HFF-Myc (cell line): ENCODE results near the gene AFF3.

ENCODE experiments used
- DNase-seq: peaks from one replicate; pipeline ENCODE4 v3.0.0-alpha.2; 2011; ENCODE audit warnings: low read depth; ENCODE audit errors: extremely low read depth
- H3K4me3 ChIP-seq: replicated peaks from 2 replicates; pipeline ENCODE4 v1.5.1; 2011; ENCODE audit warnings: low read depth, mild to moderate bottlenecking, control low read depth, low read length
- CTCF ChIP-seq: IDR thresholded peaks from 2 replicates; pipeline ENCODE4 v1.5.1; 2012; ENCODE audit warnings: mild to moderate bottlenecking, low read depth, low read length, control low read depth; ENCODE audit errors: missing control alignments

Gene AFF3

GRCh38 chr2:99971326-99971900 is 171.0 kb downstream of the AFF3 start:
- DNase-seq = no peak
- no peak for TF ChIP-seq CTCF
- no peak overlapping the region for H3K4me3 ChIP-seq

- no peak overlapping the region for H3K4me3 ChIP-seq
- no peak for TF ChIP-seq CTCF
- DNase-seq = no peak
Observed at GRCh38 chr2:99970292-99970868, 172.0 kb downstream of the AFF3 start.

- no peak overlapping the region for H3K4me3 ChIP-seq
- no peak for DNase-seq
- no peak for TF ChIP-seq CTCF
Observed at GRCh38 chr2:99961196-99961913, 181.0 kb downstream of the AFF3 start.

GRCh38 chr2:99960790-99961189 is 181.6 kb downstream of the AFF3 start:
- no peak for TF ChIP-seq CTCF
- no peak for DNase-seq
- no peak overlapping the region for H3K4me3 ChIP-seq

GRCh38 chr2:99960291-99960690 is 182.1 kb downstream of the AFF3 start:
- TF ChIP-seq CTCF = no peak
- no peak overlapping the region for H3K4me3 ChIP-seq
- no peak for DNase-seq

GRCh38 chr2:99959261-99960014 is 183.0 kb downstream of the AFF3 start:
- TF ChIP-seq CTCF = no peak
- no peak overlapping the region for H3K4me3 ChIP-seq
- DNase-seq = no peak
